CD4-positive, CD25-positive, alpha-beta regulatory T cell (primary cell): Measurements from ENCODE around the gene FLT1. TPM values are rescaled to one million over a fixed set of nuclear protein-coding genes. Genes with fewer than 3 reads are reported as not detected.
A peak's percentile ranks its signal among the peaks of the same experiment; 100 is the strongest.

Experiments used
- ATAC-seq, 2 donors: fragments of 150-1000 bp; cut with Tn5 transposase; one replicate each; pipeline ENCODE4 v1.10.0; 2021; ENCODE audit warnings: low read depth in 2 of 2, moderate number of reproducible peaks in 2 of 2, moderate library complexity in 1 of 2
- DNase-seq, 3 donors: peaks; one replicate each; pipeline versions ENCODE4 v3.0.0 to v3.0.0-alpha.2; 2012 to 2022; ENCODE audit warnings: mixed read lengths in 1 of 3
- H3K27ac ChIP-seq: one replicate; pipeline ENCODE4 v1.7.0; 2013; ENCODE audit warnings: mild to moderate bottlenecking, low read length; ENCODE audit not compliant: insufficient read depth, poor library complexity, severe bottlenecking
- H3K27me3 ChIP-seq: one replicate; pipeline ENCODE4 v1.7.0; 2013; ENCODE audit warnings: low read length; ENCODE audit not compliant: control insufficient read depth, insufficient read depth
- H3K36me3 ChIP-seq: one replicate; pipeline ENCODE4 v1.7.0; 2013; ENCODE audit warnings: mild to moderate bottlenecking, low read length, moderate library complexity; ENCODE audit not compliant: control insufficient read depth, insufficient read depth
- H3K4me1 ChIP-seq: 2 replicates; pipeline ENCODE4 v1.7.0; 2013; ENCODE audit warnings: mild to moderate bottlenecking, low read length; ENCODE audit not compliant: insufficient read depth, control insufficient read depth, poor library complexity, severe bottlenecking
- H3K4me3 ChIP-seq: one replicate; pipeline ENCODE4 v1.7.0; 2013; ENCODE audit warnings: low read depth, mild to moderate bottlenecking, low read length, moderate library complexity
- H3K9me3 ChIP-seq, 2 experiments: 1 replicate in 1 of 2; 2 replicates in 1 of 2; pipeline ENCODE4 v1.7.0; 2013; ENCODE audit warnings: low read length in 2 of 2, mild to moderate bottlenecking in 1 of 2, moderate library complexity in 1 of 2; ENCODE audit not compliant: control insufficient read depth in 2 of 2
- H3K27ac Mint-ChIP-seq, 3 donors: one replicate each; pipeline ENCODE4 v1.8.0; 2020 to 2022; ENCODE audit warnings: mild to moderate bottlenecking in 3 of 3, mixed read lengths in 3 of 3, moderate library complexity in 2 of 3
- H3K27me3 Mint-ChIP-seq: one replicate; pipeline ENCODE4 v1.8.0; 2022; ENCODE audit warnings: mild to moderate bottlenecking, mixed read lengths
- H3K36me3 Mint-ChIP-seq: one replicate; pipeline ENCODE4 v1.8.0; 2020; ENCODE audit warnings: mixed read lengths
- H3K4me1 Mint-ChIP-seq, 4 donors: one replicate each; pipeline ENCODE4 v1.8.0; 2020 to 2022; ENCODE audit warnings: mixed read lengths in 4 of 4, mild to moderate bottlenecking in 1 of 4
- H3K4me3 Mint-ChIP-seq, 4 donors: one replicate each; pipeline ENCODE4 v1.8.0; 2020 to 2022; ENCODE audit warnings: mild to moderate bottlenecking in 4 of 4, mixed read lengths in 4 of 4, moderate library complexity in 3 of 4
- H3K9me3 Mint-ChIP-seq, 7 donors: one replicate each; pipeline ENCODE4 v1.8.0; 2020 to 2022; ENCODE audit warnings: mixed read lengths in 7 of 7, mild to moderate bottlenecking in 3 of 7, moderate library complexity in 2 of 7
- polyA plus RNA-seq, 4 donors: library from polyadenylated mRNA; unstranded; fragments of 300-500 nt; fragmentation: Illumina TruSeq; gene quantifications; one replicate each; pipeline ENCODE4 v1.2.3, GENCODE V29; 2021
- total RNA-seq: library from RNA; stranded (reverse); gene quantifications from one replicate; pipeline ENCODE4 v1.2.3, GENCODE V29; 2022

Gene FLT1
- total and polyA plus RNA-seq, 5 donors from 2014 or later: 0.11 to 0.89 (median 0.28) TPM; not detected in 2

GRCh38 chr13:28356561-28357021, 138.3 kb downstream of the FLT1 start:
- no peak overlapping the region for H3K4me3 Mint-ChIP-seq
- H3K9me3 ChIP-seq: no peaks in the 10 kb centered on the region
- no peaks in the 10 kb centered on the region for H3K36me3 ChIP-seq
- peaks cover 0 to 6% (median 0%) of the 10 kb centered on the region in 7 donors for H3K9me3 Mint-ChIP-seq
- H3K27ac Mint-ChIP-seq: peak overlapping the region in 1 of 3 donors; percentile 67
- H3K4me1 ChIP-seq: peaks cover 7% of the 10 kb centered on the region
- H3K27ac ChIP-seq: no peak overlapping the region
- DNase-seq: no peak
- H3K4me3 ChIP-seq: no peak overlapping the region
- no peaks in the 10 kb centered on the region for H3K36me3 Mint-ChIP-seq
- H3K27me3 ChIP-seq: no peaks in the 10 kb centered on the region
- no peaks in the 10 kb centered on the region for H3K27me3 Mint-ChIP-seq
- H3K4me1 Mint-ChIP-seq: peaks cover 5 to 26% (median 8%) of the 10 kb centered on the region in 4 donors
- ATAC-seq: no peak

- ATAC-seq (peak; percentile 32 to 48), DNase-seq (peak in 1 of 3 donors; percentile 67)
- Histone ChIP-seq H3K27ac (no peak overlapping the region), H3K36me3 (no peaks in the 10 kb centered on the region), H3K9me3 (no peaks in the 10 kb centered on the region), H3K4me3 (no peak overlapping the region), H3K27me3 (no peaks in the 10 kb centered on the region), H3K4me1 (peaks cover 7% of the 10 kb centered on the region)
- H3K36me3 Mint-ChIP-seq: no peaks in the 10 kb centered on the region
- peaks cover 5 to 26% (median 8%) of the 10 kb centered on the region in 4 donors for H3K4me1 Mint-ChIP-seq
- peak overlapping the region in 2 of 4 donors; percentile 12 to 61 for H3K4me3 Mint-ChIP-seq
- H3K27ac Mint-ChIP-seq: peak overlapping the region in 2 of 3 donors; percentile 67 to 75
- H3K27me3 Mint-ChIP-seq: no peaks in the 10 kb centered on the region
- peaks cover 0 to 6% (median 0%) of the 10 kb centered on the region in 7 donors for H3K9me3 Mint-ChIP-seq
Measured at GRCh38 chr13:28355822-28356371, 139.0 kb downstream of the FLT1 start.

GRCh38 chr13:28355046-28355821, 139.7 kb downstream of the FLT1 start:
- Histone ChIP-seq H3K36me3 (no peaks in the 10 kb centered on the region), H3K27me3 (no peaks in the 10 kb centered on the region), H3K4me1 (peaks cover 7% of the 10 kb centered on the region), H3K9me3 (no peaks in the 10 kb centered on the region), H3K27ac (no peak overlapping the region), H3K4me3 (no peak overlapping the region)
- Mint-ChIP-seq H3K4me1 (peaks cover 5 to 26% (median 8%) of the 10 kb centered on the region in 4 donors), H3K27me3 (no peaks in the 10 kb centered on the region), H3K9me3 (peaks cover 0 to 4% (median 0%) of the 10 kb centered on the region in 7 donors), H3K27ac (peak overlapping the region in 2 of 3 donors; percentile 15 to 67), H3K36me3 (no peaks in the 10 kb centered on the region), H3K4me3 (peak overlapping the region in 2 of 4 donors; percentile 12 to 61)
- no peak for ATAC-seq
- no peak for DNase-seq

GRCh38 chr13:28353679-28354078, 141.2 kb downstream of the FLT1 start:
- H3K27ac ChIP-seq: no peak overlapping the region
- H3K27me3 Mint-ChIP-seq: no peaks in the 10 kb centered on the region
- H3K36me3 ChIP-seq: no peaks in the 10 kb centered on the region
- H3K9me3 Mint-ChIP-seq: peaks cover 0 to 2% (median 0%) of the 10 kb centered on the region in 7 donors
- H3K4me1 Mint-ChIP-seq: peaks cover 5 to 26% (median 8%) of the 10 kb centered on the region in 4 donors
- no peak overlapping the region for H3K27ac Mint-ChIP-seq
- DNase-seq (no peak), ATAC-seq (no peak)
- H3K9me3 ChIP-seq: no peaks in the 10 kb centered on the region
- no peaks in the 10 kb centered on the region for H3K36me3 Mint-ChIP-seq
- H3K4me3 ChIP-seq: no peak overlapping the region
- H3K4me3 Mint-ChIP-seq: no peak overlapping the region
- H3K4me1 ChIP-seq: peaks cover 7% of the 10 kb centered on the region
- H3K27me3 ChIP-seq: no peaks in the 10 kb centered on the region

- no peak overlapping the region for H3K4me3 ChIP-seq
- H3K4me1 ChIP-seq: no peaks in the 10 kb centered on the region
- no peak overlapping the region for H3K27ac Mint-ChIP-seq
- no peaks in the 10 kb centered on the region for H3K27me3 ChIP-seq
- peaks cover 0 to 2% (median 0%) of the 10 kb centered on the region in 7 donors for H3K9me3 Mint-ChIP-seq
- DNase-seq (no peak), ATAC-seq (no peak)
- H3K4me3 Mint-ChIP-seq: no peak overlapping the region
- H3K27me3 Mint-ChIP-seq: peaks cover 11% of the 10 kb centered on the region
- H3K9me3 ChIP-seq: no peaks in the 10 kb centered on the region
- H3K36me3 ChIP-seq: no peaks in the 10 kb centered on the region
- H3K36me3 Mint-ChIP-seq: no peaks in the 10 kb centered on the region
- no peak overlapping the region for H3K27ac ChIP-seq
- H3K4me1 Mint-ChIP-seq: peaks cover 0 to 7% (median 3%) of the 10 kb centered on the region in 4 donors
Measured at GRCh38 chr13:28349907-28350654, 144.8 kb downstream of the FLT1 start.

GRCh38 chr13:28349371-28349770, 145.6 kb downstream of the FLT1 start:
- ATAC-seq: no peak

GRCh38 chr13:28347456-28348371, 147.2 kb downstream of the FLT1 start:
- no peaks in the 10 kb centered on the region for H3K36me3 ChIP-seq
- H3K36me3 Mint-ChIP-seq: no peaks in the 10 kb centered on the region
- H3K4me1 ChIP-seq: no peaks in the 10 kb centered on the region
- H3K27me3 ChIP-seq: no peaks in the 10 kb centered on the region
- ATAC-seq: no peak
- peaks cover 0 to 5% (median 1%) of the 10 kb centered on the region in 4 donors for H3K4me1 Mint-ChIP-seq
- peaks cover 0 to 2% (median 0%) of the 10 kb centered on the region in 7 donors for H3K9me3 Mint-ChIP-seq
- no peak overlapping the region for H3K4me3 Mint-ChIP-seq
- no peak overlapping the region for H3K4me3 ChIP-seq
- H3K27ac Mint-ChIP-seq: no peak overlapping the region
- H3K27ac ChIP-seq: no peak overlapping the region
- DNase-seq: peak in 1 of 3 donors; percentile 26
- peaks cover 21% of the 10 kb centered on the region for H3K27me3 Mint-ChIP-seq
- H3K9me3 ChIP-seq: no peaks in the 10 kb centered on the region

More at GRCh38 chr13:28349371-28349770, 145.6 kb downstream of the FLT1 start:
- no peaks in the 10 kb centered on the region for H3K36me3 Mint-ChIP-seq
- Histone ChIP-seq H3K27me3 (no peaks in the 10 kb centered on the region), H3K4me1 (no peaks in the 10 kb centered on the region), H3K4me3 (no peak overlapping the region), H3K9me3 (no peaks in the 10 kb centered on the region), H3K27ac (no peak overlapping the region), H3K36me3 (no peaks in the 10 kb centered on the region)
- no peak for DNase-seq
- H3K27me3 Mint-ChIP-seq: peaks cover 12% of the 10 kb centered on the region
- no peak overlapping the region for H3K4me3 Mint-ChIP-seq
- peaks cover 0 to 7% (median 3%) of the 10 kb centered on the region in 4 donors for H3K4me1 Mint-ChIP-seq
- H3K27ac Mint-ChIP-seq: no peak overlapping the region
- H3K9me3 Mint-ChIP-seq: peaks cover 0 to 2% (median 0%) of the 10 kb centered on the region in 7 donors
